Neuron (in vitro differentiated cells): ENCODE results near the gene ADGRG3.
"Not testable (repeated sequence)": the region's sequence is repeated elsewhere in the genome, so short reads cannot be mapped to it uniquely, and the experiment has no call there.

ENCODE experiments used
- H2AFZ ChIP-seq: one replicate; pipeline ENCODE4 v1.6.1; 2013; ENCODE audit warnings: low read depth, mild to moderate bottlenecking, inconsistent platforms, low read length, moderate library complexity
- H3K27me3 ChIP-seq: one replicate; pipeline ENCODE4 v1.6.1; 2013; ENCODE audit warnings: low read length; ENCODE audit not compliant: insufficient read depth
- H3K36me3 ChIP-seq: one replicate; pipeline ENCODE4 v1.6.1; 2013; ENCODE audit warnings: low read length; ENCODE audit not compliant: insufficient read depth
- H3K4me1 ChIP-seq: one replicate; pipeline ENCODE4 v1.6.1; 2013; ENCODE audit warnings: low read length; ENCODE audit not compliant: insufficient read depth
- H3K4me3 ChIP-seq: 2 replicates; pipeline ENCODE4 v1.5.1; 2013; ENCODE audit warnings: mild to moderate bottlenecking, low read length, moderate library complexity
- H3K9me3 ChIP-seq: one replicate; pipeline ENCODE4 v1.6.1; 2013; ENCODE audit warnings: low read length

The ADGRG3 gene

DNA sequence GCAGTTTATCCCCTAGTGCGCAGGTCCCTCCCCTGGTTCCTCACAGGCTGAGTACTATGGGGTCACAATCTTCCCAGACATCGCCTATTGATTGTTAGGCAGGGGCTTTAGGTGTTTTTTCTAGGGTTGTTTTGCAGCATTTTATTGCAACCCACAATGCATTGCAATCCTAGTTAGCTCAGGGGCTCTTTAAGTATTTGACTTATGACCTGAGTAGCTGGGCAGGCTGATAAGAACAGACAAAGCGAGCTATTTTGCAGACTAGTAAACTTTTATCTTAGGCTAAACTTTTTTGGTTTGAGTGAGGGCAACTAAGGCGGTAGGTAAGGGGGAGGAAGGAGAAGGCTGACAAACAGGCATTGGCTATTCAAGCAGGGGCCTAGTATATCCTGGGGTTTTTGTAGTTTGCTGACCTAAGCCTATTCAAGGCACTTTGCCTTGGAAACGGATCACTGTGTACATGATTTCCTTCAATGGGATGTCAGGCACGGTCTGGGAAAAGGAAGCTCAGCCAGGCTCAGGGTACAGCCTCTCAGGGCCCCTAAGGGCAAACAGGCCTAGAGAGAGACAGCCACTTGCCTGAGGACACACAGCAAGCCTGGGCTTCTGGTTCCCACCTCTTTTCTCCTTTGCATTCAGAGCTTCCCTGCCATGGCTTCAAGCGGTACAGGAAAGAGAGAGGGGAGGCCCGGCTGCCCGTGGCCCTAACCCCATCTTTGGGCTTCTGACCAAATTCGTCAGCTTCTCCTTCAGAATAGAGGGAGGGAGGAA, 32.9 kb downstream of the ADGRG3 start:
- Histone ChIP-seq H3K27me3 (peaks cover 6% of the 10 kb centered on the region), H3K4me1 (peaks cover 17% of the 10 kb centered on the region), H3K4me3 (no peak overlapping the region), H3K36me3 (no peaks in the 10 kb centered on the region), H2AFZ (no peak overlapping the region), H3K9me3 (no peaks in the 10 kb centered on the region)

DNA sequence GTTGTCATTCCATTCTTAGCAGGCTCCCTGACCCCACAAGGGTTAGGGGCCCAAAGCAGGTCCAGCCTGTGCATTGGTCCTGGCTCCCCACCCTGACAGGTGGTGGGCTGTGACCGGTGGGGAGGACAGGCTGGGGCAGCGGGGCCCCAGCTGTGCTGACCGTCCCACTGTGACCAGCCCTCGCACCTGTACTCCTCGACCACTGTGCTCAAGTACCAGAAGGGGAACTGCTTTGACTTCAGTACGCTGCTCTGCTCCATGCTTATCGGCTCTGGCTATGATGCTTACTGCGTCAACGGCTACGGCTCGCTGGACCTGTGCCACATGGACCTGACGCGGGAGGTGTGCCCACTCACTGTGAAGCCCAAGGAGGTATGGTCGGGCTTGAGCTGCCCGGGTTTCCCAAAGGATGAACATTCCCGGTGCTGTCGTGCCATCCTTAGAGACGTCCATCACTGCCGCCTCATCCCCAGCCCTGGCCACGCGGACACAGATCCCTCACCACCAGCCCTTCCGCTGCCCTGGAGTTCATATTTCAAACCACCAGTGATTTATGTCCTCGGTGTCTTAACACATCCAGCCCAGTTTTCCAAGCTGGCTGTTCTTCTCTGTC, 33.8 kb downstream of the ADGRG3 start:
- H3K4me1 ChIP-seq = peaks cover 17% of the 10 kb centered on the region
- H3K4me3 ChIP-seq = no peak overlapping the region
- H3K36me3 ChIP-seq = no peaks in the 10 kb centered on the region
- H2AFZ ChIP-seq = no peak overlapping the region
- H3K9me3 ChIP-seq = no peaks in the 10 kb centered on the region
- H3K27me3 ChIP-seq = peaks cover 6% of the 10 kb centered on the region

GRCh38 chr16:57703416-57704010, 35.4 kb downstream of the ADGRG3 start:
- no peaks in the 10 kb centered on the region for H3K36me3 ChIP-seq
- peaks cover 17% of the 10 kb centered on the region for H3K4me1 ChIP-seq
- H3K9me3 ChIP-seq = peaks cover 2% of the 10 kb centered on the region
- no peak overlapping the region for H2AFZ ChIP-seq
- H3K4me3 ChIP-seq = no peak overlapping the region
- peaks cover 6% of the 10 kb centered on the region for H3K27me3 ChIP-seq

GRCh38 chr16:57704011-57704904, 36.2 kb downstream of the ADGRG3 start:
- Histone ChIP-seq H3K36me3 (no peaks in the 10 kb centered on the region), H3K27me3 (peaks cover 3% of the 10 kb centered on the region), H3K4me3 (no peak overlapping the region), H3K9me3 (peaks cover 2% of the 10 kb centered on the region), H2AFZ (no peak overlapping the region), H3K4me1 (peaks cover 17% of the 10 kb centered on the region)

DNA sequence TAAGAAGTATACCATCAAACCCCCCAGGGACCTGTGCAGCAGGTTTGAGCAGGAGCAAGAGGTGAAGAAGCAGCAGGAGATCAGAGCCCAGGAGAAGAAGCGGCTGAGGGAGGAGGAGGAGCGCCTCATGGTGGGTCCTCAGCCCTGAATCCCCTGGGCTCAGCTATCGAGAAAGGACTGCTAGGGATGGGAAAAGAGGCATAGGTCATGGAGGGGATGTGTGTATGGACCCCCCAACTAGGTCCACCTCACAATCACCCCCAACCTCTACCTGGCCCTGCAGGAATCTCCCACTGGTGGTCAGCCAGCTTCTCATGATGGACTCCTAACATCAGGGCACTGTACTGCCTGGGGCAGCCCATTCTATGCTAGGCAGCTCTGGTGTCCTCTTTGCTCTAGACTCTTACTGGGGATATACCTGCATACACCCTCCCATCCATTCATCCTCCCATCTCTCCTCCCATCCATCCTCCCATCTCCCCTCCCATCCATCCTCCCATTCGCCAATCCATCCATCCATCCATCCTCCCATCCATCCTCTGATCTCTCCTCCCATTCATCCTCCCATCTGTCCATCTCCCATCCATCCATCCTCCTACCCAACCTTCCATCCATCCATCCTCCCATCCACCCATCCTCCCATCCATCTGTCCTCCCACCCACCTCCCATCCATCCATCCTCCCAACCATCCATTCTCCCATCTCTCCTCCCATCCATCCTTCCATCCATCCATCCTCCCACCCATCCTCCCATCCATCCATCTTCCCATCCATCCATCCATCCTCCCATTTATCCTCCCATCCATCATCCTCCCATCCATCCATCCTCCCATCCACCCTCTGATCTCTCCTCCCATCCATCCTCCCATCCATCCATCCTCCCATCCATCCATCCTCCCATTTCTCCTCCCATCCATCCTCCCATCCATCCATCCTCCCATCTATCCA, 37.1 kb downstream of the ADGRG3 start:
- peaks cover 17% of the 10 kb centered on the region for H3K4me1 ChIP-seq
- peaks cover 3% of the 10 kb centered on the region for H3K27me3 ChIP-seq
- peaks cover 2% of the 10 kb centered on the region for H3K9me3 ChIP-seq
- H3K4me3 ChIP-seq = no peak overlapping the region
- H3K36me3 ChIP-seq = no peaks in the 10 kb centered on the region
- H2AFZ ChIP-seq = no peak overlapping the region

DNA sequence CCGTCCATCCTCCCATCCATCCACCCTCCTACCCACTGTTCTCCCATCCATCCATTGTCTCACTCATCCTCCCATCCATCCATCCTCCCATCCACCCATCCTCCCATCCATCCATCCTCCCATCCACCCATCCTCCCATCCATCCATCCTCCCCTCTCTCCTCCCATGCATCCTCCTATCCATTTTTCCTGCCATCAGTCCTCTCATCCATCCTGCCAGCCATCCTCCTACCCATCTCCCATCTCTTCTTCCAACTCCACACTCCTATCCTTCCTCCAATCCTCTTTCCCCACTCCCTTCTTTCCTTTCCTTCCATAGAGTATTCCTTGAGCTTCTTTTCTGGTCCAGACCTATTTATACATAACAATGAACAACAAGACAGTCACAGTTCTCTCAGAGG, 38.6 kb downstream of the ADGRG3 start:
- H2AFZ ChIP-seq = no peak overlapping the region
- H3K4me1 ChIP-seq = peaks cover 4% of the 10 kb centered on the region
- H3K9me3 ChIP-seq = peaks cover 2% of the 10 kb centered on the region
- no peaks in the 10 kb centered on the region for H3K36me3 ChIP-seq
- peaks cover 8% of the 10 kb centered on the region for H3K27me3 ChIP-seq
- no peak overlapping the region for H3K4me3 ChIP-seq

DNA sequence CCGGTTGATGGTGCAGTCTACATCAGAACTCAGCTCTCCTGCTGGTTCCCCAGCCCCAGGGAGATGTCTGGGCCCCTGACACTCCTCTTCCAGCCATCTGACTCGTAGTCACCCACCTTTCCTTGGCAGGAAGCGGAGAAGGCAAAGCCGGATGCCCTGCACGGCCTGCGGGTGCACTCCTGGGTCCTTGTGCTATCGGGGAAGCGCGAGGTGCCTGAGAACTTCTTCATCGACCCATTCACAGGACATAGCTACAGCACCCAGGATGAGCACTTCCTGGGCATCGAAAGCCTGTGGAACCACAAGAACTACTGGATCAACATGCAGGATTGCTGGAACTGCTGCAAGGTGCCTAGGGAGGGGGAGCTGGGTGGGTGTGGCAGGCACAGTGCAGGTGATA, 39.2 kb downstream of the ADGRG3 start:
- no peaks in the 10 kb centered on the region for H3K36me3 ChIP-seq
- H3K4me1 ChIP-seq = no peaks in the 10 kb centered on the region
- no peak overlapping the region for H2AFZ ChIP-seq
- H3K27me3 ChIP-seq = peaks cover 8% of the 10 kb centered on the region
- H3K9me3 ChIP-seq = peaks cover 2% of the 10 kb centered on the region
- H3K4me3 ChIP-seq = no peak overlapping the region

- peaks cover 10% of the 10 kb centered on the region for H3K27me3 ChIP-seq
These were observed 40.1 kb downstream of the ADGRG3 start for GRCh38 chr16:57708168-57708567.

DNA sequence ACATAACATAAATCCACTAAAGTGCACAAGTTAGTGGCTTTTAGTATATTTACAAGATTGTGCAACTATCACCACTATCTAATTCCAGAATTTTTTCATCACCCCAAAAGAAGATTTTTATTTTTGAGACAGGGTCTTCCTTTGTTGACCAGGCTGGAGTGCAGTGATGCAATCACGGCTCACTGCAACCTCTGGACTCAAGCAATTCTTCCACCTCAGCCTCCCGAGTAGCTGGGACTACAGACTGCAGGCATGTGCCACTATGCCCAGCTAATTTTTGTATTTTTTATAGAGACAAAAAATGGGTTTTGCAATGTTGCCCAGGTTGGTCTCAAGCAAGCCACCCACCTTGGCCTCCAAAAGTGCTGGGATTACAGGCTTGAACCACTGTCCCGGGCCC, 41.6 kb downstream of the ADGRG3 start:
- Histone ChIP-seq H3K27me3 (peaks cover 8% of the 10 kb centered on the region), H3K4me3 (no peak overlapping the region), H3K9me3 (peaks cover 2% of the 10 kb centered on the region), H3K4me1 (peaks cover 11% of the 10 kb centered on the region), H2AFZ (no peak overlapping the region), H3K36me3 (no peaks in the 10 kb centered on the region)

More at GRCh38 chr16:57708168-57708567, 40.1 kb downstream of the ADGRG3 start:
- H3K4me3 ChIP-seq = no peak overlapping the region
- H3K4me1 ChIP-seq = no peaks in the 10 kb centered on the region
- no peaks in the 10 kb centered on the region for H3K36me3 ChIP-seq
- peaks cover 2% of the 10 kb centered on the region for H3K9me3 ChIP-seq
- H2AFZ ChIP-seq = no peak overlapping the region

- Histone ChIP-seq H2AFZ (no peak overlapping the region), H3K9me3 (peaks cover 2% of the 10 kb centered on the region), H3K4me1 (peaks cover 11% of the 10 kb centered on the region)
These were observed 43.2 kb downstream of the ADGRG3 start for GRCh38 chr16:57711346-57711745.

DNA sequence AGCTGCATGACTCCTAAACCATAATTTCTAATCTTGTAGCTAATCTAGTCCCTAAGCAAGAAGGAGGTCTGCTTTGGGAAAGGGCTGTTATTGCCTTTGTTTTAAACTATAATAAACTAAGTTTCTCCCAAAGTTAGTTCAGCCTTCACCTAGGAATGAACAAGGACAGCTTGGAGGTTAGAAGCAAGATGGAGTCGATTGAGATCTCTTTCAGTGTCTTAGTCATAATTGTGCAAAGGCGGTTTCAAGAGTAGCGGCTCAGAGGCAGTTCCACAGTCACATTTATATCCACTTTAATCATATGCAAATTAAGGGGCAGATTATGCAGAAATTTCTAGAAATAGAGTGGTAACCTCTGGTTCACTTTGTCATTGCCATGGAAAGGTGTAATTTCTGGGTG, 43.9 kb downstream of the ADGRG3 start:
- peaks cover 11% of the 10 kb centered on the region for H3K4me1 ChIP-seq
- no peak overlapping the region for H3K4me3 ChIP-seq
- no peak overlapping the region for H2AFZ ChIP-seq
- no peaks in the 10 kb centered on the region for H3K36me3 ChIP-seq
- H3K9me3 ChIP-seq = peaks cover 2% of the 10 kb centered on the region
- peaks cover 7% of the 10 kb centered on the region for H3K27me3 ChIP-seq

More at GRCh38 chr16:57711346-57711745, 43.2 kb downstream of the ADGRG3 start:
- no peak overlapping the region for H3K4me3 ChIP-seq
- peaks cover 7% of the 10 kb centered on the region for H3K27me3 ChIP-seq
- H3K36me3 ChIP-seq = no peaks in the 10 kb centered on the region

GRCh38 chr16:57712569-57712968, 44.5 kb downstream of the ADGRG3 start:
- H3K27me3 ChIP-seq, H3K9me3 ChIP-seq, H2AFZ ChIP-seq, H3K36me3 ChIP-seq, H3K4me3 ChIP-seq: not testable (repeated sequence)
- peaks cover 11% of the 10 kb centered on the region for H3K4me1 ChIP-seq
